T-helper 22 cell (primary cell): ENCODE measurements around the gene FCRL3.
"Not testable (repeated sequence)": the region's sequence is repeated elsewhere in the genome, so short reads cannot be mapped to it uniquely, and the experiment has no call there.

Experiments used
- DNase-seq: peaks from one replicate; pipeline ENCODE4 v3.0.0-alpha.2; 2020; ENCODE audit warnings: low read depth

The FCRL3 gene, protein sequence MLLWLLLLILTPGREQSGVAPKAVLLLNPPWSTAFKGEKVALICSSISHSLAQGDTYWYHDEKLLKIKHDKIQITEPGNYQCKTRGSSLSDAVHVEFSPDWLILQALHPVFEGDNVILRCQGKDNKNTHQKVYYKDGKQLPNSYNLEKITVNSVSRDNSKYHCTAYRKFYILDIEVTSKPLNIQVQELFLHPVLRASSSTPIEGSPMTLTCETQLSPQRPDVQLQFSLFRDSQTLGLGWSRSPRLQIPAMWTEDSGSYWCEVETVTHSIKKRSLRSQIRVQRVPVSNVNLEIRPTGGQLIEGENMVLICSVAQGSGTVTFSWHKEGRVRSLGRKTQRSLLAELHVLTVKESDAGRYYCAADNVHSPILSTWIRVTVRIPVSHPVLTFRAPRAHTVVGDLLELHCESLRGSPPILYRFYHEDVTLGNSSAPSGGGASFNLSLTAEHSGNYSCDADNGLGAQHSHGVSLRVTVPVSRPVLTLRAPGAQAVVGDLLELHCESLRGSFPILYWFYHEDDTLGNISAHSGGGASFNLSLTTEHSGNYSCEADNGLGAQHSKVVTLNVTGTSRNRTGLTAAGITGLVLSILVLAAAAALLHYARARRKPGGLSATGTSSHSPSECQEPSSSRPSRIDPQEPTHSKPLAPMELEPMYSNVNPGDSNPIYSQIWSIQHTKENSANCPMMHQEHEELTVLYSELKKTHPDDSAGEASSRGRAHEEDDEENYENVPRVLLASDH

DNA sequence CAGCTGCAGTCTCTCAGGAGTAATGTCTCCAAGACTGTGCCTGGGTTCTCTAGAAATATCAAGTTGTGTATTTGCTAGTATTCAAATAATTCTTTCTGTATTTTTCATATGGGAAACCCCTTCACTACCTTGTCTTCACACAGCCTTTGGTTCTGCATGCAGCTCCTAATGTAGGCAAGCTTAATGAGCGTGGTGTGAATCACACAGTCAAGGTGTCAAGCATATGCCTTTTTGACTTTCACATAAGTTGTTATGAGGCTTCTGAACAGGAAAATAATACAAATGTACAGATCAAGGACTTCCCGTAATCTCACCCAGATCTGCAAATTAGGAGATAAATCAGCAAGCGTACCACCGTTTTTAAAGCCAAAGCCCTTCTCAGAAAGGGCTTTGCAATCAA is at the start of gene FCRL3:
FCRL3 (minus strand) TSS at position 38 of the 400 bp plus-strand sequence. CDS start 280 bp downstream, outside the sequence.
- no peak for DNase-seq

DNA sequence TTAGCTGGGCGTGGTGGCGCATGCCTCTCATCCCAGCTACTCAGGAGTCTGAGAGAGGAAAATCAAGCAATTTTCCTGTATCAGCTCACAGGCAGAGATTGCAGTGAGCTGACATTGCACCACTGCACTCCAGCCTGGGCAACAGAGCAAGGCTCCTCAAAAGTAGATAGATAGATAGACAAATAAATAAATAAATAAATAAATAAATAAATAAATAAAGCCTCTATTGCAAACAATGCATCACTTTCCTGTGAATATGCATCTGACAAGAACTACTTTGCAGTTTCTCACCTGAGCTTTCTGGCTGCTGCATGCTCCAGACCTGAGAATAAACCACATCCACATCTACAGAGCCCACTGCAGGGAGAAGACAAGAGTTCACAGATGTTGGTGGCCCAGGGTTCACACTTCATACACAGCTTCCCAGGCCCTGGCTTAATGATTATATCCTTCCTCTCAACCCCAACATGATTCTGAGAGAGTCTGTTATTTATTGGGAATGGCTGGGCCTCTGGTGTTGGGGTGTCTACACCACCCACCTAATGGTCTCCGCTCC is 47.8 kb upstream of the FCRL3 start:
- DNase-seq, result no peak

DNA sequence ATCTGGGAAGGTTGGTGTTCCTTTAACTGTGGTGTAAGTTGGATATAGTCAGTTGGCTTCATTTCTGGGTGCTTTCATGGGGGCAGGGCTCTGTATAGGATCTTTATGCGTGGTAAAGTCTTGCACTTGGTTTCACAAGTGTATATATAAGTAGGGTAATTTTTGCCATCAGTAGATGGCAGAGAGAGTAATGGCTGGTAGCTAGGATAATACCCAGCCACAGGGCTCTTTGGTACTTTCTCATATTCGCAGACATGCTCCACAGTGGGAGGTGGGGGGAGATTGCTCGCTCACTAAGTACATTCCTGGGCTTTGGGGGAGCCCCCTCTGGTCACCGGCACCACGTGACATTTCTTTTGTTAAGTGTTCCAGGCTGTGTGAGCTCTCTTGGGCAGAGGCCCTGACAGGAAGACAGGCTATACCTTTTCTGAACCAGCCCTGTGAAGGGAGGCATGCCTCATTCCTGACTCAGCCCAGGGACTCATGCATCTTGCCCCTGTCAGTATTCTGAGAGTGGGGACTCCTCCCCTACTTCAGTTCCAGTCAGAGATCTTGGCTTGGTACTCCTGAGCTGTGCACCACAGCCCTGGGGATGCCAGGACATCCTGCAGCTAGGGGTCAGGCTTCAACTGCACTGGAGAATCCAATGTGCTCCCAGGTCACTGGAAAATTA is 38.8 kb upstream of the FCRL3 start:
- DNase-seq, result no peak

DNA sequence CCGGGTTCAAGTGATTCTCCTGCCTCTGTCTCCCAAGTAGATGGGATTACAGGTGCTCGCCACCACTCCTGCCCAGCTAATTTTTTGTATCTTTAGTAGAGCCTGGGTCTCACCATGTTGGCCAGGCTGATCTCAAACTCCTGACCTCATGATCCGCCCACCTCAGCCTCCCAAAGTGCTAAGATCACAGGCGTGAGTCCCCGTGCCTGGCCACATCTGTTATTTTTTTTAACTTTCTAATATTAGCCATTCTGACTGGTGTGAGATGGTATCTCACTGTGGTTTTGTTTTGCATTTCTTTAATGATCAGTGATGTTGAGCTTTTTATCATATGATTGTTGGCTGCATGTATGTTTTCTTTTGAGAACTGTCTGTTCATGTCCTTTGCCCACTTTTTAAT is 35.4 kb upstream of the FCRL3 start:
- not testable (repeated sequence) for DNase-seq

DNA sequence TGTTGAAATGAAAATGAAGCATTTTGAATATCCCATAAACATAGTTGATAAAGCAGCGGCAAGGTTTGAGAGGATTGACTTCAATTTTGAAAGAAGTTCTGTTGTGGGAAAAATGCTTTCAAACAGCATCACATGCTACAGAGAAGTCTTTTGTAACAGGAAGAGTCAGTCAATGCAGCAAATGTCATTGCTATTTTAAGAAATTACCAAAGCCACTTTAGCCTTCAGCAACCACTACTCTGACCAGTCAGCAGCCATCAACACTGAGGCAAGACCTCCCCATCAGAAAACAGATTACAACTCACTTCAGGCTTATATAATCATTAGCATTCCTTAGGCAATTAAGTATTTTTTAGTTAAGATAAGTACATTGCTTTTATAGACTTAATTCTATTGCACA is 33.8 kb upstream of the FCRL3 start:
- DNase-seq, result no peak

DNA sequence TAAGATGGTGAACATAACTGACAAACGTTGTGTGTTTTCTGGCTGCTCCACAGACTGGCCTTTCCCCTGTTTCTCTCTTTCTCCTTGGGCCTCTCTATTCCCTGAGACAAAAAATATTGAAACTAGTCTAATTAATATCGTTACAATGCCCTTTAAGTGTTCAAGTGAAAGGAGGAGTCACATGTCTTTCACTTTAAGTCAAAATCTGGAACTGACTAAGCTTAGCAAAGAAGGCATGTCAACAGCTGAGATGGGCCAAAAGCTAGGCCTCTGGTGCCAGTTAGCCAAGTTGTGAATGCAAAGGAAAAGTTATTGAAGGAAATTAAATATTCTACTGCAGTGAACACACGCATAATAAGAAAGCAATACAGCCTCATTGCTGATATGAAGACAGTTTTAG is 32.2 kb upstream of the FCRL3 start:
- no peak for DNase-seq

DNA sequence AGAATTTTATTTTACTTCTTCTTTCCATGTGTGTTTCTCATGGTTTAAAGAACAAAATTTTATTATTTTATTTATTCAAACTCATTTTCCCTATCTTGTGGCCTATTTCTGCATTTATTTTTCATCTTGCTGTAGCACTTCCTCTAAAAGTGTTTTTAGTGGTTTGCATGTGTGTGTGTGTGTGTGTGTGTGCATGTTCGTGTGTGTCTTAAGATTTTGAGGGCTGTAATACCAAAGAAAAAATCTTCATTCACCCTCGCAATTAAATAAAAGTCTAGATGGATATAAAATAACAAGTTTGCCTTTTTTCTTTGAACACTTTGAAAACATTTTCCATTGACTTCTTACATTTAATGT is 24.6 kb upstream of the FCRL3 start:
- DNase-seq, result no peak

DNA sequence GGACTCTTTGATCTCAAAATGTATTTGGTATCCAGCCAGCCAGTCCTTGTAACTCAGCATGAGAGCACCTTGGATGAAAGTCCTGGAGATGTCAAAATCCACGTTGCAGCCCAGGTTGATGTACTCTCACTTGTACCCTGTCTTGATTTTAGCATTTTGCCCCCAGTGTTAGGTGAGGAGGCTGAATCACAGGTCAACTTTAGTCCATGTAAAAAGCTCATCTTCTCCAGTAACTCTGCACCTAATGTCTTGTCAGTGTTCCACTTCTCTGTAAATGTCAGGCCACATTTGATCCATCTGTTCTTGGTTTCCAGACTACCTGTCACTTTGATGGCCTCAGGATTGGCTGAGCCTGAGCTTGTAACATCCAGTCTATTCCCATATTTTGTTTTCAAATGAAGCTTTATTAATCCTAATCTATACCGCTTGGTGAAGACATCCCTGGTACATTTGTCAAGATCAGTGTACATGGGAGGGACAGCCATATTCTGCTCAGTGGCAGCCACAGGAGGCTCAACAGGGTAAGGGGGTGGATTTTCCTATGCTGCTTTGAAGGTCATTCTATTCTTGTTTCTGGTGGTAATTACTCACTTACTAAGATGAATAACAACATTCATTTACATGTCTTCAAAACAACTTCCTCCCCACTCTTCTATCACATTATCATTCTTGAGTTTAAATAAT is 24.1 kb upstream of the FCRL3 start:
- no peak for DNase-seq

DNA sequence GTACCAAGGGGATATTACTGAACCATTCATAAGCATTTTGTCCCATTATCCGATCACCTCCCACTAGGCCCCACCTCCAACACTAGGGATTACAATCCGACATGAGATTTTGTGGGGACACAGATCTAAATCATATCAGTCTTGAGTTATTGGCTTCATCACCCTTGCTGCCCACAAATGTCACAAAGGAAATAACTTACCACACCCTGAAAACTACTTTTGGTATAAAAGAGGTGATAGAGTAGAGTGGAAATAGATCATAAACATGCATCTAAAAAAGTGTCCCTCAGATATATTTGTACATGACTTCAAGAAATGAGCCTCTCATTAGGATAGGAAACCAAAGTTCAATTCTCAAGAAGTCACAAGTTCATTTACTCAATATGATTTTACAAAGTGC is 22.6 kb upstream of the FCRL3 start:
- no peak for DNase-seq

DNA sequence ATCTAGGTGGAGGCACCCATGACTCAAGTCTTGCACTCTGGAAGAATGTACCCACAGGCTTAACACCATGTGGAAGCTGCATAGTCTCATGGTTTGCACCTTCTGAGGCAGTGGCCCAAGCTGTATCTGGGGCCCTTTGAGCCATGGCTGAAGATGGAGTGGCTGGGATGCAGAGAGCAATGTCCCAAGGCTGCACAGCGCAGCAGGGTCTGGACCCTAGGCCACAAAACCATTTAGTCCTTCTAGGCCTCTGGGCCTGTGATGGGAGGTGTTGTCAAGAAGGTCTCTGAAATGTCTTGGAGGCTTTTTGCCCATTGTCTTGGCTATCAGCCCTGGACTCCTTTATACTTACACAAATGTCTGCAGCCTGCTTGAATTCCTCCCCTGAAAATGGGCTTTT is 21.4 kb upstream of the FCRL3 start:
- no peak for DNase-seq

DNA sequence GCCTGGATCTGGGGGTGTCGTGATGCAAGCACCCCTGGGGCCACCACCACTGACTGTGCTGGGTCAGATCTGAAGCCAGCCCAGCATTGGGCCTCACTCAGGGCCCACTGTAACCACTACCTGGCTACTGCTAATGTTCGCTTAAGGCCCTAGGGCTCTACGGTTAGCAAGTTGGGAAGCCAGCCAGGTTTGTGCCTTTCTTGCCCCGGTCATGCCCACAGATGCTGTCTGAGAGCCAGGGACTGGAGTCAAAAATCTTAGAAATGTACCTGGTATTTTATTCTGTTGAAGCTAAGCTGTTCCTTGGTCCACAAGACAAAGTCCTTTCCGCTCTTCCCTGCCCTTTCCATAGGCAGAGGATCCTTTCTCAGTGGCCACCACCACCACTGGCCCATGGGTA is 15.2 kb upstream of the FCRL3 start:
- DNase-seq, result no peak

DNA sequence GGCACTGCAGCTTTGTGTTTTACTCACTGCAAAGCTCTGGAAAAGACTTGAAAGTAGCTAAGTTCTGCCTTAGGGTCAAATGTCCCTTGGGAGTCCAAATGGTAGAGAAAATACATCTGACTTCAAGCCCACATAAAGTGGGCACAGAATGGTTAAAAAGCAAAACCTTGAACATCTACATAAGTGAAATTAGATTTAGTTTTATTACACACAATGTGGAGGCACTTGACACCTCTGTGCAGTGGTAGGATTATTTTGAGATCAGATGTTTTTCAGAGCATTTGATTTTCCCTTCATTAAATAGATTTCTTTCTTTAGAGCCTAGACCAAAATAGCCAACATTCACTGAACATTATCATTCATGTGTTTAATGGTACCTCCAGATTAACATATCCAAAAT is 11.2 kb upstream of the FCRL3 start:
- DNase-seq, result no peak

DNA sequence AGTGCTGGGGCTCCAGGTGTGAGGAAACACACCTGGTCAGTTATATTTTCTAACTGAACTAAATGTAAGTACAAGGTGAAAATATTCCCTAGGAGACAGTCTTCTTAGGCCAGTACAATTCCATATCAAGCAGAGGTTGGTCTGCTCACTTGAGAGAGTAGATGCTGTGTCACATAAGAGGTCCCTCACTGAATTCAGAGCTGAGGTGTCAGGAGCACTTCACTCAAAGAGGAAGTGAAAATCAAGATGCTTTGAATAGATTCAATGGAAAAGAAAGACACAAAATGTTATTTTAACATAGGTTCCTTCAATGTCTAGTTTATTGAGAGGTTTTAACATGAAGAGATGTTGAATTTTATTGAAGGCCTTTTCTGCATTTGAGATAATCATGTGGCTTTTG is 4.3 kb upstream of the FCRL3 start:
- no peak for DNase-seq

DNA sequence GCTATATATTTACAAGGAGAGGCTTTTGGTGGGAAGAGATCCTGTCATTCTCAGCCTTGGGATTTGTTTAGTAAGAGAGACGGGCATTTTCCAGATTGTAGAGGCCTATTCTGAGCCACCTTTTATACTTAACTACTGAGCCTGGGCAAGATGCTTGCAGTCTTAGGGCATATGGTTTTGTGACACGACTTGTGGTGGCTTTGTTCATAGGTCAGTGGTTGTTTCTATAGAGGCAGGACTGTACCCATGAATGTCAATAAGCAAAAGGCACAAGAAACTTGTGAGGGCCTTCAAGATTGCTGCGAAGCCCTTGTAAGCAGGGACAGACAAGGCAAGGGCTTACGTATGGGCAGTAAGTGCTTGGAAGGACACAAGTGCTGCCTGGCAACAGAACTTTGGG is 3.4 kb upstream of the FCRL3 start:
- DNase-seq, result no peak

DNA sequence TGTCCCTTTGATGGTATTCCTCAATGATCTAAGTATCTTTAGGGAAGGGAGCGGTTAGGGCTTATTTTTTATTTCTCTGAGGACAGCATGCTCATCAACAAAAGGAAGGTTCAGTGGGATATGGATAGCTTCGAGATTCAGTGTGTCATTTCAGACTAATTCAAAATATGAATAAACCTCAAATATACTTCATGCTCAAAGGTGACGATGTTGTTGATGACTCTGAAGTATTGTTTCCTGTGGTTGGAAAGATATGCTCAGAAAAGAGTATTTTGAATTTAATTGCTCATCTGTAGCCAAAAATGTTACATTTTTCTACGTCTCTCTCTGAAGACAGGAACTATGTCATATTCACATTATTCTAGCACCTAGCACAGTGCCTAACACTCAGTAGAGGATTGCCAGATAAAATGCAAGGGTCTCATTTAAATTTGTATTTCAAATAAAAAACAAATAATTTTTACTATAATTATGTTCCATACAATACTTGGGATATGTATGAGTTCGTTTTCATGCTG is 1.8 kb upstream of the FCRL3 start:
- no peak for DNase-seq

DNA sequence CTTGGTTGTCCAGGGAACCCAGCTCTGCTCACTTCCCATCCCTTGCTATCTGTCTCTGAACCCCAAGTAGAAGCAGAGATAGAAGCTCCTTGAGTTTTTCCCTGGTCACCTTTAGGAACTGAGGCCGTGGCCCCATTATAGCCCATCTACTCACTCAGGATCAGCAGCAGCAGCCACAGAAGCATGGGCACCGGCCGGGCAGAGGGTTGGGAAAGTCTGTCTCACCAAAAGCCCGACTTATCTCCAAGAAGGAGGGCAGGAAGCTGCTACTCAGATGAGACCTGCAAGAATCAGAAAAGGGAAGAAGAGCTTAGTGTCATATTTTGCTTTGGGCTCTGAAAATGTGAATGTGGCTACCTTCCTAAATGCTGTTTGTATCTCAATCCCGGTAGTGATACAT is 264 bp downstream of the FCRL3 start:
- no peak for DNase-seq

DNA sequence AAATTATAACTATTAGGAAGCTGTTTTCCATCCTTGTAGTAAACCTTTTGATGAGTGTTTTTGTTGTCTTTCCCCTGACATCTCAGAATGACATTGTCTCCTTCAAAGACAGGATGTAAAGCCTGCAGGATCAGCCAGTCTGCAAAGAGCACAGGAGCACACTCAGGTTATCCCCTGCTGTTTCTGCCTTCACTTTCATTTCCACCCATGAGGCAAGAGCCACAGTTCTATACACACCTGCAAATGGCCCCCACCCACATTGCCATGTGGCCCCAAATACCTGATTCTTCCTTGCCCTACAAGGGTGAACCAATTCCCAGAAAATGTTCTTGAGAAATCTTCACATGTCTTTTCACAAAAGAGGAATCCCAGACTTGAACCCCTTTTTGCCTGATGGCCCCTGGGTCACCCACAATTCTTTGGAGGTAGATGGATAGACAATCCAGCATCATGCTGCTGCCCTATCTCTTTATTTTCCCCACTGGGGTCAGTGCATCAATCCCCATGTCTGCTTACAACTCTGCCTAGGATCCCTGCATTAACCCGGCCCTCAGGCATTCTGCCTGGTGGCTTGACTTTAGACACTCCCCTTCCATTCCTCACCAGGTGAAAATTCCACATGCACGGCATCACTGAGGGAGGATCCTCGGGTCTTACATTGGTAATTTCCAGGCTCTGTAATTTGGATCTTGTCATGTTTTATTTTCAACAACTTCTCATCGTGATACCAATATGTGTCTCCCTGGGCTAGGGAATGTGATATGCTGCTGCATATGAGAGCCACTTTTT is 2.6 kb downstream of the FCRL3 start:
- DNase-seq, result no peak

DNA sequence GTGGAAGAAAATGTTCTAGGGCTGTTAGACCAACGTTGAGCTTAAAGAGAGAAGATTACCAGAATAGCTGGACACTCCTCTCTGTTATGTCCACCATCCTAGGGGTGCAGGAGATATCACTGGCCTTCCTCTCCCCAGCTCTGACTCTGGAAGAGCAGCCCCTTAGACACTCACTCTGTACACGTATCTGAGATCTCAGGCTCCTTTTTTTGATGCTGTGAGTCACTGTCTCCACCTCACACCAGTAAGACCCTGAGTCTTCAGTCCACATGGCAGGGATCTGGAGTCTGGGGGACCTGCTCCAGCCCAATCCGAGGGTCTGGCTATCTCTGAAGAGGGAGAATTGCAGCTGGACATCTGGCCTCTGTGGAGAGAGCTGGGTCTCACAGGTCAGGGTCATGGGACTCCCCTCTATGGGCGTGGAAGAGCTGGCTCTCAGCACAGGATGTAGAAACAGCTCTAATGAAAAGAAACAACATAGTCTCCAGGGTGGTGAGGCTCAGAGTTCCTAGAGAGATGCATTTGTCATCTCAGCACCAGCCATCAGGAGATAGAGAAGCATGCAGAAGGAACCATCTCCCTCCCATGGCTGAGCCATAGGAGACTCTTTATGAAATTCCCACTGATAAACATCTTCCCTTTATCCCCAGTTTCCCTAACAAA is 3.5 kb downstream of the FCRL3 start:
- no peak for DNase-seq

DNA sequence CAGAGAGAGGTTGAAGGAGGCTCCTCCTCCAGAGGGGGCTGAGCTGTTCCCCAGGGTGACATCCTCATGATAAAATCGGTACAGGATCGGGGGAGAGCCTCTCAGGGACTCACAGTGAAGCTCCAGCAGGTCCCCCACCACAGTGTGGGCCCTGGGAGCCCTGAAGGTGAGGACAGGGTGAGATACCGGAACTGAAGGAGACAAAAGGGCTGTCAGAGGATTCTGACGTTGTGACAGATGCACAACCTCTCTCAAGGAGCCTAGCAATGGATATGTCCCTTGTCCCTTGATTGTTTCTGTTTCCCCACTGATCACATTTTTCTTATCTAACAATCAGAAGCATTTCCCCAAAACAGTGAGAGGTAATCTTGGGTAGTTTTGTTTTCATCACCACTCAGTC is 5.2 kb downstream of the FCRL3 start:
- no peak for DNase-seq

DNA sequence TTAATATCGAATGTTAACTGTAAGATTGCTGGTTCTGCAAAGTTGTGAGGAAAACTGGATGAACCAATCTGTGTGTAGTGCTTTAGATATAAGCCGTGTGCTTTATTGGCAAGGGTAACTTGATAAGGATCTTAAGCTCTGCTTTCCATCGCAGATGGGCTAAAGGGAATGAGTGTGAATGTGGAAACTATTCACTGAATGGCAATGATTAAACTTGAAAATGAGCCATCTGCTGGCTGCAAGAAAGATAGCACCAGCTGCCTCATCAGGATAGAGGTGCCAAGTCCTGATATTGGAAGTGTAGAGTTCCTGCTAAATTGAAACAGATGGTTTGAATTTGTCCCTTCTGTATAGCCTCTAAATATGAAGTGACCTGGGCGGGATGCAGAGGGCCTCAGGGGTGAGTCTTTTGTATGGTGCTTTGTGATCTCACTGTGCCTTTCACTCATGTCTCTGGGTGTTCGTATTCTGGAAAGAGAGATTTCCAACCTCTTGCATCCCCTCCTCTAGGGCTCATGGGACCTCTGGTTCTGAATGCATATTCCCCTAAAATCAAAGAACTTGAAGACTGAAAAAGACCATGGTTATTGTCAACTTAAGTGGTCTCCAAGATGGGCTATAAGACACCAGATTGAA is 9.2 kb downstream of the FCRL3 start:
- no peak for DNase-seq
